NCI-H1092 treated with DMSO at 0.1 percent for 48 hours (cell line): ENCODE measurements around the gene MAP3K2.
A peak's percentile ranks its signal among the peaks of the same experiment; 100 is the strongest.

Source experiments
- DNase-seq: peaks from one replicate; lab custom pipeline; 2025; lab: John Stamatoyannopoulos, UW

Gene MAP3K2

GRCh38 chr2:127387655-127388422, at the start of gene MAP3K2:
TSS of gene MAP3K2 (minus strand) at chr2:127387975. CDS start at chr2:127343129, 44,846 bp downstream.
- peak; percentile 72 for DNase-seq

- no peak for DNase-seq
These were observed 49.3 kb upstream of the MAP3K2 start for GRCh38 chr2:127437056-127437455.

- DNase-seq = no peak
These were observed 46.7 kb upstream of the MAP3K2 start for GRCh38 chr2:127434515-127434914.

- no peak for DNase-seq
These were observed 43.7 kb upstream of the MAP3K2 start for GRCh38 chr2:127431408-127432023.

GRCh38 chr2:127429844-127430425, 42.2 kb upstream of the MAP3K2 start:
- DNase-seq = no peak

- no peak for DNase-seq
These were observed 41.5 kb upstream of the MAP3K2 start for GRCh38 chr2:127429291-127429690.

GRCh38 chr2:127428815-127429109, 41.0 kb upstream of the MAP3K2 start:
- DNase-seq = no peak

GRCh38 chr2:127428057-127428814, 40.5 kb upstream of the MAP3K2 start:
- DNase-seq = no peak

GRCh38 chr2:127427376-127428056, 39.7 kb upstream of the MAP3K2 start:
- DNase-seq = no peak

- no peak for DNase-seq
These were observed 39.0 kb upstream of the MAP3K2 start for GRCh38 chr2:127426501-127427354.

- DNase-seq = no peak
These were observed 38.0 kb upstream of the MAP3K2 start for GRCh38 chr2:127425540-127426490.

GRCh38 chr2:127424598-127425520, 37.1 kb upstream of the MAP3K2 start:
- no peak for DNase-seq

- no peak for DNase-seq
These were observed 36.1 kb upstream of the MAP3K2 start for GRCh38 chr2:127423880-127424279.

GRCh38 chr2:127423478-127423843, 35.7 kb upstream of the MAP3K2 start:
- peak; percentile 14 for DNase-seq

GRCh38 chr2:127422559-127423477, 35.0 kb upstream of the MAP3K2 start:
- peak; percentile 17 for DNase-seq

GRCh38 chr2:127421871-127422558, 34.2 kb upstream of the MAP3K2 start:
- DNase-seq = no peak

GRCh38 chr2:127421116-127421800, 33.5 kb upstream of the MAP3K2 start:
- no peak for DNase-seq
